Nephron progenitor cell (in vitro differentiated cells): ENCODE data around the gene NEURL1.
A peak's percentile ranks its signal among the peaks of the same experiment; 100 is the strongest.

Experiments
- DNase-seq: peaks from one replicate; pipeline ENCODE4 v3.0.0; 2021
- H3K27ac Mint-ChIP-seq: 2 replicates; pipeline ENCODE4 v1.8.0; 2021; ENCODE audit warnings: mild to moderate bottlenecking, moderate library complexity, mixed read lengths
- H3K27me3 Mint-ChIP-seq: 2 replicates; pipeline ENCODE4 v1.8.0; 2021; ENCODE audit warnings: mild to moderate bottlenecking, low read depth, mixed read lengths; ENCODE audit not compliant: poor library complexity
- H3K36me3 Mint-ChIP-seq: 2 replicates; pipeline ENCODE4 v1.8.0; 2021; ENCODE audit warnings: low read depth, mixed read lengths
- H3K4me1 Mint-ChIP-seq: 2 replicates; pipeline ENCODE4 v1.8.0; 2021; ENCODE audit warnings: mixed read lengths
- H3K4me3 Mint-ChIP-seq: 2 replicates; pipeline ENCODE4 v1.8.0; 2021; ENCODE audit warnings: mild to moderate bottlenecking, moderate library complexity, mixed read lengths
- H3K9me3 Mint-ChIP-seq: 2 replicates; pipeline ENCODE4 v1.8.0; 2021; ENCODE audit warnings: mild to moderate bottlenecking, moderate library complexity, mixed read lengths
- TF ChIP-seq, protein P1 (sequence below): fragments of 200-600 bp; sonication (generic); IDR thresholded peaks from 2 replicates; pipeline ENCODE4 v1.5.0; 2021; ENCODE audit warnings: antibody characterized with exemption

Gene NEURL1

GRCh38 chr10:103452506-103453230 is 40.8 kb upstream of the NEURL1 start:
- H3K27me3 Mint-ChIP-seq, result peaks cover 10% of the 10 kb centered on the region
- H3K9me3 Mint-ChIP-seq, result no peaks in the 10 kb centered on the region
- TF ChIP-seq, protein P1, sequence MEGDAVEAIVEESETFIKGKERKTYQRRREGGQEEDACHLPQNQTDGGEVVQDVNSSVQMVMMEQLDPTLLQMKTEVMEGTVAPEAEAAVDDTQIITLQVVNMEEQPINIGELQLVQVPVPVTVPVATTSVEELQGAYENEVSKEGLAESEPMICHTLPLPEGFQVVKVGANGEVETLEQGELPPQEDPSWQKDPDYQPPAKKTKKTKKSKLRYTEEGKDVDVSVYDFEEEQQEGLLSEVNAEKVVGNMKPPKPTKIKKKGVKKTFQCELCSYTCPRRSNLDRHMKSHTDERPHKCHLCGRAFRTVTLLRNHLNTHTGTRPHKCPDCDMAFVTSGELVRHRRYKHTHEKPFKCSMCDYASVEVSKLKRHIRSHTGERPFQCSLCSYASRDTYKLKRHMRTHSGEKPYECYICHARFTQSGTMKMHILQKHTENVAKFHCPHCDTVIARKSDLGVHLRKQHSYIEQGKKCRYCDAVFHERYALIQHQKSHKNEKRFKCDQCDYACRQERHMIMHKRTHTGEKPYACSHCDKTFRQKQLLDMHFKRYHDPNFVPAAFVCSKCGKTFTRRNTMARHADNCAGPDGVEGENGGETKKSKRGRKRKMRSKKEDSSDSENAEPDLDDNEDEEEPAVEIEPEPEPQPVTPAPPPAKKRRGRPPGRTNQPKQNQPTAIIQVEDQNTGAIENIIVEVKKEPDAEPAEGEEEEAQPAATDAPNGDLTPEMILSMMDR, result no peak
- H3K4me3 Mint-ChIP-seq, result peak overlapping the region; percentile 80
- peaks cover 17% of the 10 kb centered on the region for H3K36me3 Mint-ChIP-seq
- H3K4me1 Mint-ChIP-seq, result peaks cover 48% of the 10 kb centered on the region
- no peak for DNase-seq
- no peak overlapping the region for H3K27ac Mint-ChIP-seq

DNA sequence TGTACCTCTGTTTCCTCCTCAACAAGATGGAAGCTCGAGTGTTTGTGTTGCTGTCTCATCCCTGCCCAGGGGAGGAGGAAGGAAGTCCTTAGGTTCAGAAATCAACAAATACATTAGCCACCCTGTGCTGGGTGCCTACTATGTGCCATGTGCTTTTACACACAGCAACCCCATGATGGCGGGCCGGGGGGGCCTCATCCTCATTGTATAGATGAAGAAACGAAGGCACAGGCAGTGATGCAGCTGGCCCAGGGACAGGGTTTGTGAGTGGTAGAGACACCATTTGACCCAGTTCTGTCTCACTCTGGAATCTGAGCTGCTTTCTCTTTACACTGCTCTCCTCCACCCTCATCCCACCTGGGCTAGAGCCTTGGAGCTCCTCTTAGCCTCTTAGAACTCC is 39.5 kb upstream of the NEURL1 start:
- Mint-ChIP-seq H3K4me3 (no peak overlapping the region), H3K36me3 (peaks cover 7% of the 10 kb centered on the region), H3K4me1 (peaks cover 49% of the 10 kb centered on the region), H3K27ac (no peak overlapping the region), H3K9me3 (no peaks in the 10 kb centered on the region), H3K27me3 (peaks cover 10% of the 10 kb centered on the region)
- no peak for DNase-seq
- TF ChIP-seq, protein P1, result no peak

GRCh38 chr10:103455235-103455634 is 38.3 kb upstream of the NEURL1 start:
- Mint-ChIP-seq H3K36me3 (no peaks in the 10 kb centered on the region), H3K4me3 (no peak overlapping the region), H3K9me3 (no peaks in the 10 kb centered on the region), H3K27me3 (peaks cover 10% of the 10 kb centered on the region), H3K4me1 (peaks cover 52% of the 10 kb centered on the region), H3K27ac (no peak overlapping the region)
- no peak for DNase-seq
- TF ChIP-seq, protein P1, result no peak

DNA sequence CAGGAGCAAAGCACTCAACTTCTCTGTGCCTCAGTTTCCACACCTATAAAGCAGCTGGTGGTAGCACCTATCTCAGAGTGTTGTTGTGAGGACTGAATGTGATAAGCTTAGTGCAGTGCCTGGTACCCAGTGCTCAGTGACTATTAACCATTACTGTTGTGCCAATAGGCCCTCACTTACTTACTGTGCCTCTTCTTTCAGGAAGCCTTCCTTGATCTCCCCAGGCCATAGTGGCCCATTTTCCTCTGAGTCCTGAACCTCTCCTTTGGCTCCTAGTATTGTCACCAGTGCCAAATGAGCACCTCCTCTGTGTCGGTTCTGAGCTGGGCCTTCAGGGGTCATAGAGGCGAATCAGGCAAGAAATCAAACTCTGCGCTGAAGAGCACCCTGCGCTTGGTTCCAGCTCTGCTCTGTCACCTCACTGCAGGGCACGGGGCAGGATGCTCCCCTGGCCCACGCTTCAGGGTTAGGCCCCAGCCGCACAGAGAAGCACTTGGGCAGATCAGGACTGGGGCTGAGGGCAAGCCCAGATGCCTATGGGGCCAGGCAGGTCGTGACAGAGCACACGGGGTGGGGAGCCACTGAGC is 37.3 kb upstream of the NEURL1 start:
- peaks cover 10% of the 10 kb centered on the region for H3K27me3 Mint-ChIP-seq
- H3K27ac Mint-ChIP-seq, result no peak overlapping the region
- no peaks in the 10 kb centered on the region for H3K36me3 Mint-ChIP-seq
- H3K4me1 Mint-ChIP-seq, result peaks cover 45% of the 10 kb centered on the region
- H3K4me3 Mint-ChIP-seq, result no peak overlapping the region
- H3K9me3 Mint-ChIP-seq, result no peaks in the 10 kb centered on the region
- DNase-seq, result no peak
- TF ChIP-seq, protein P1, result no peak

DNA sequence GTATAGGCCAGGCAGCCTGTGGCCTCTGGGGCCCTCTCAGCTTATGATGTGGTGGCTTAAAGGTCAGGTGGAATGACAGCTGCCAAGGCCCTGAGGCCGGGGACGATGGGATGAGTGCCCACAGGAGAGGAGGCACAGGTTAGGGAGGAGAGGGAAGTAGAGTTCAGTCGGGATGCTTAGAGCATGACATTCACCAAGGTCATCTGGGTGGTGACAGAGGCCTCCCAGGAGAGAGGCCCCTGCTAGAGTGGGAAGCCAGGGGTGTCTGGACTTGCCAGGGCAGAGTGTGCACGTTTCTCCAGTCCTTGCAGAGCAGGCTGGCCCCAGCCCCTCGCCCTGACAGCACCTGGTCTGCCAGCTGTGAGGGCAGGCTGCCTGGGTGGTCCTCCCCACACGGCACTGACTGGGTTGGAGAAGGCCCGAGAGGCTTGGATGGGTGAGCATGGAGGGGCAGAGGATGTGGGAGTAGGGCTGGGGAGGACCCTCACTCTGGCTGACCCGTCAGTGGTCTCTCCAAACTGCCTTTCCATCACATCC is 36.3 kb upstream of the NEURL1 start:
- Mint-ChIP-seq H3K27ac (peak overlapping the region; percentile 82), H3K36me3 (no peaks in the 10 kb centered on the region), H3K27me3 (peaks cover 10% of the 10 kb centered on the region), H3K4me3 (no peak overlapping the region), H3K4me1 (peaks cover 37% of the 10 kb centered on the region), H3K9me3 (no peaks in the 10 kb centered on the region)
- DNase-seq, result no peak
- TF ChIP-seq, protein P1, result no peak
